Measurements from ENCODE around the gene FRY.

The FRY gene

GRCh38 chr13:32174366-32174765, 142.8 kb downstream of the FRY start:
- H3K27me3 ChIP-seq (ENCODE audit: control insufficient read depth, insufficient read depth, low read length), result no peaks in the 10 kb centered on the region
- H3K4me2 ChIP-seq (ENCODE audit: low read length), result no peak overlapping the region
- H3K79me2 ChIP-seq, result no peaks in the 10 kb centered on the region
- TF ChIP-seq, protein P1, sequence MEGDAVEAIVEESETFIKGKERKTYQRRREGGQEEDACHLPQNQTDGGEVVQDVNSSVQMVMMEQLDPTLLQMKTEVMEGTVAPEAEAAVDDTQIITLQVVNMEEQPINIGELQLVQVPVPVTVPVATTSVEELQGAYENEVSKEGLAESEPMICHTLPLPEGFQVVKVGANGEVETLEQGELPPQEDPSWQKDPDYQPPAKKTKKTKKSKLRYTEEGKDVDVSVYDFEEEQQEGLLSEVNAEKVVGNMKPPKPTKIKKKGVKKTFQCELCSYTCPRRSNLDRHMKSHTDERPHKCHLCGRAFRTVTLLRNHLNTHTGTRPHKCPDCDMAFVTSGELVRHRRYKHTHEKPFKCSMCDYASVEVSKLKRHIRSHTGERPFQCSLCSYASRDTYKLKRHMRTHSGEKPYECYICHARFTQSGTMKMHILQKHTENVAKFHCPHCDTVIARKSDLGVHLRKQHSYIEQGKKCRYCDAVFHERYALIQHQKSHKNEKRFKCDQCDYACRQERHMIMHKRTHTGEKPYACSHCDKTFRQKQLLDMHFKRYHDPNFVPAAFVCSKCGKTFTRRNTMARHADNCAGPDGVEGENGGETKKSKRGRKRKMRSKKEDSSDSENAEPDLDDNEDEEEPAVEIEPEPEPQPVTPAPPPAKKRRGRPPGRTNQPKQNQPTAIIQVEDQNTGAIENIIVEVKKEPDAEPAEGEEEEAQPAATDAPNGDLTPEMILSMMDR (IDR thresholded peaks at IDR 0.05), result no peak
- H3K9me3 ChIP-seq (ENCODE audit: control insufficient read depth, low read length), result no peaks in the 10 kb centered on the region
- no peak overlapping the region for H3K27ac ChIP-seq
- H3K4me1 ChIP-seq, result no peaks in the 10 kb centered on the region
- H3K4me3 ChIP-seq (ENCODE audit: low read depth, low read length), result no peak overlapping the region
- H3K36me3 ChIP-seq (ENCODE audit: control insufficient read depth, insufficient read depth, low read length), result no peaks in the 10 kb centered on the region
- no peak overlapping the region for H3K9ac ChIP-seq
- no peak overlapping the region for H2AFZ ChIP-seq

- Histone ChIP-seq H3K4me1 (no peaks in the 10 kb centered on the region), H3K4me2 (ENCODE audit: low read length) (no peak overlapping the region), H3K27me3 (ENCODE audit: control insufficient read depth, insufficient read depth, low read length) (no peaks in the 10 kb centered on the region), H3K9ac (no peak overlapping the region), H3K36me3 (ENCODE audit: control insufficient read depth, insufficient read depth, low read length) (no peaks in the 10 kb centered on the region), H3K9me3 (ENCODE audit: control insufficient read depth, low read length) (no peaks in the 10 kb centered on the region), H3K79me2 (no peaks in the 10 kb centered on the region), H2AFZ (no peak overlapping the region), H3K4me3 (ENCODE audit: low read depth, low read length) (no peak overlapping the region), H3K27ac (no peak overlapping the region)
- TF ChIP-seq, protein P1 (IDR thresholded peaks at IDR 0.05), result no peak
These were observed 143.7 kb downstream of the FRY start for GRCh38 chr13:32175307-32175706.

DNA sequence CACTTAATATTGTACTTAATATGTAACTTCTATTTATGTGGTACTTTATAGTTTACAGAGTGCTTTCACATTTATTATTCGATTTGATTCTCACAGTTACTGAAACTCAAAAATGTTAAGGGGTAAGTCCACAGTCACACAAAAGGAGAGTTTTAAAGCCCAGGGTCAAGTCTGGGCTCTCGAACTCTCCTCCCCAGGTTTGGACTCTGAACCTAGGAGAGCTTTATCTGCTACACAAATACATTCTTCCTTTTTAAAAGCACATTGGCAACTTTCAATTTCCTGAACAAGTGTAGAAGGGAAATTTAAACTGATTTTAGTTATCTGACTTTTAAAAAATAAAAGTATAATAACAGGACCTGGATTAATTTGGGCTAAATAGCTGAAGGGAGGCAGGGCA, 144.4 kb downstream of the FRY start:
- Histone ChIP-seq H3K27ac (no peak overlapping the region), H3K9ac (no peak overlapping the region), H3K79me2 (no peaks in the 10 kb centered on the region), H3K4me3 (ENCODE audit: low read depth, low read length) (no peak overlapping the region), H3K27me3 (ENCODE audit: control insufficient read depth, insufficient read depth, low read length) (no peaks in the 10 kb centered on the region), H2AFZ (no peak overlapping the region), H3K9me3 (ENCODE audit: control insufficient read depth, low read length) (no peaks in the 10 kb centered on the region), H3K4me1 (no peaks in the 10 kb centered on the region), H3K36me3 (ENCODE audit: control insufficient read depth, insufficient read depth, low read length) (no peaks in the 10 kb centered on the region), H3K4me2 (ENCODE audit: low read length) (no peak overlapping the region)
- TF ChIP-seq, protein P1 (IDR thresholded peaks at IDR 0.05), result no peak

- Histone ChIP-seq H3K36me3 (ENCODE audit: control insufficient read depth, insufficient read depth, low read length) (no peaks in the 10 kb centered on the region), H2AFZ (no peak overlapping the region), H3K9me3 (ENCODE audit: control insufficient read depth, low read length) (no peaks in the 10 kb centered on the region), H3K27ac (no peak overlapping the region), H3K79me2 (no peaks in the 10 kb centered on the region), H3K27me3 (ENCODE audit: control insufficient read depth, insufficient read depth, low read length) (no peaks in the 10 kb centered on the region), H3K4me1 (no peaks in the 10 kb centered on the region), H3K4me2 (ENCODE audit: low read length) (no peak overlapping the region), H3K9ac (no peak overlapping the region), H3K4me3 (ENCODE audit: low read depth, low read length) (no peak overlapping the region)
- TF ChIP-seq, protein P1 (IDR thresholded peaks at IDR 0.05), result no peak
These were observed 145.1 kb downstream of the FRY start for GRCh38 chr13:32176696-32177095.

DNA sequence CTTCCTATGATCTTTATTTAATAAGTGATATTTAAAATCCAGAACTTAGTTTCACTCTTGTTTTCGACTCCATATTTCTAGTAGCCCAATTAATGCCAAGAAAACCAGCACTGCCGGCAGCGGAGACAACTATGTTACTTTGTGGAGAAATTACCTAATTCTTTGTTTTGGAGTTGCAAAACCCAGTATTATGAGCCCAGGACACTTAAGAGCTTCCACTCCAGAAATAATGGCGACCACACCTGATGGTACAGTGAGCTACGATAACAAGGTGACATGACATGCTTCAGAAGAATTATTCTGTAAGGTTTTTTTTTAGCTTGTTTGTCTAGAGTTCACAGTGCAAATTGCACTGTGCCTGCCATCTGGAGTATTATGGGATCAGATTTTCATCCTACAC, 147.2 kb downstream of the FRY start:
- no peak overlapping the region for H3K27ac ChIP-seq
- H2AFZ ChIP-seq, result no peak overlapping the region
- no peaks in the 10 kb centered on the region for H3K27me3 ChIP-seq (ENCODE audit: control insufficient read depth, insufficient read depth, low read length)
- H3K9me3 ChIP-seq (ENCODE audit: control insufficient read depth, low read length), result no peaks in the 10 kb centered on the region
- no peaks in the 10 kb centered on the region for H3K36me3 ChIP-seq (ENCODE audit: control insufficient read depth, insufficient read depth, low read length)
- H3K9ac ChIP-seq, result no peak overlapping the region
- no peaks in the 10 kb centered on the region for H3K4me1 ChIP-seq
- no peak overlapping the region for H3K4me2 ChIP-seq (ENCODE audit: low read length)
- TF ChIP-seq, protein P1 (IDR thresholded peaks at IDR 0.05), result no peak
- H3K4me3 ChIP-seq (ENCODE audit: low read depth, low read length), result no peak overlapping the region
- H3K79me2 ChIP-seq, result no peaks in the 10 kb centered on the region

Measured in parathyroid adenoma (tissue), 2 donors.